ENCODE data around the gene KCNJ6. TPM values are rescaled to one million over a fixed set of nuclear protein-coding genes. Genes with fewer than 3 reads are reported as not detected.

Gene KCNJ6
- total RNA-seq, 1 experiment from 2014 or later: 1.2 TPM

- Histone ChIP-seq H3K23me2 (ENCODE audit: insufficient read length, low read depth, low read length, poor library complexity, severe bottlenecking) (no peaks in the 10 kb centered on the region), H3K9ac (ENCODE audit: extremely low read depth, insufficient read length, low read length) (no peak overlapping the region), H3K56ac (ENCODE audit: insufficient read length, low read depth, low read length) (no peak overlapping the region), H3K14ac (ENCODE audit: insufficient read depth, low read length) (no peak overlapping the region), H3K27me3 (ENCODE audit: insufficient read depth, low read length) (no peaks in the 10 kb centered on the region; the same call in 1 of the 2 replicates), H2BK5ac (ENCODE audit: insufficient read length, low read length) (no peak overlapping the region), H2AFZ (ENCODE audit: low read length) (no peak overlapping the region), H4K8ac (replicated peaks; ENCODE audit: insufficient read length, low read depth, low read length) (no peak overlapping the region), H3K18ac (ENCODE audit: insufficient read length, low read depth, low read length) (no peak overlapping the region), H3K79me1 (ENCODE audit: insufficient read depth, low read depth, low read length, poor library complexity, severe bottlenecking) (no peaks in the 10 kb centered on the region), H3K4me2 (ENCODE audit: insufficient read depth, insufficient read length, low read length) (no peak overlapping the region), H4K91ac (ENCODE audit: insufficient read length, low read depth, low read length) (no peak overlapping the region), H3K27ac (ENCODE audit: insufficient read length, low read depth, low read length) (no peak overlapping the region), H2AK5ac (ENCODE audit: insufficient read length, low read length) (no peak overlapping the region), H3K79me2 (ENCODE audit: insufficient read depth, low read length) (no peaks in the 10 kb centered on the region), H2BK120ac (ENCODE audit: low read depth, low read length, poor library complexity, severe bottlenecking) (no peak overlapping the region), H3K4ac (ENCODE audit: low read depth, low read length) (no peak overlapping the region), H3K4me1 (ENCODE audit: insufficient read depth, low read length) (no peaks in the 10 kb centered on the region), H4K20me1 (ENCODE audit: control insufficient read depth, insufficient read depth, insufficient read length) (no peaks in the 10 kb centered on the region), H3K23ac (ENCODE audit: insufficient read length, low read depth, low read length) (no peak overlapping the region), H4K5ac (ENCODE audit: insufficient read length, low read depth, low read length) (no peak overlapping the region), H2BK12ac (ENCODE audit: insufficient read length, low read depth, low read length) (no peak overlapping the region), H3T11ph (ENCODE audit: low read length) (no peak overlapping the region), H3K9me3 (ENCODE audit: control insufficient read depth, low read depth, low read length) (no peaks in the 10 kb centered on the region), H2BK15ac (ENCODE audit: low read depth, low read length) (no peak overlapping the region), H2BK20ac (ENCODE audit: low read depth, low read length, poor library complexity, severe bottlenecking) (no peak overlapping the region)
- H3K36me3 Mint-ChIP-seq (ENCODE audit: insufficient read depth in 1 of 3, low read depth in 3 of 3): no peaks in the 10 kb centered on the region
- no peak overlapping the region for H3K27ac Mint-ChIP-seq
- no peak for DNase-seq
- H3K27me3 Mint-ChIP-seq (ENCODE audit: low read depth): no peaks in the 10 kb centered on the region
- H3K4me3 Mint-ChIP-seq: no peak overlapping the region
- WGBS (ENCODE audit: extremely low coverage, insufficient read length, low lambda C conversion rate): no CpG with 5 or more reads among the region's 2 CpGs
- no peak for TF ChIP-seq CTCF (conservative IDR thresholded peaks at IDR 0.05)
- no peaks in the 10 kb centered on the region for H3K4me1 Mint-ChIP-seq
- H3K9me3 Mint-ChIP-seq: peaks cover 0 to 2% of the 10 kb centered on the region in 2 experiments; a peak in 1 of 5 replicates
Observed at GRCh38 chr21:37704751-37705150, 211.5 kb downstream of the KCNJ6 start.

All from H9 (cell line).